CD4-positive, alpha-beta memory T cell (primary cell): ENCODE results near the gene CRYAA. TPM values are rescaled to one million over a fixed set of nuclear protein-coding genes. Genes with fewer than 3 reads are reported as not detected.
A peak's percentile ranks its signal among the peaks of the same experiment; 100 is the strongest.
"Not testable (repeated sequence)": the region's sequence is repeated elsewhere in the genome, so short reads cannot be mapped to it uniquely, and the experiment has no call there.

Experiments used
- CTCF ChIA-PET: fragments of 350-600 bp; sonication (Branson Sonifier 250); formaldehyde crosslinking; loops from one replicate; lab custom pipeline; 2021; ENCODE audit warnings: inconsistent platforms; ENCODE audit not compliant: partially characterized antibody; lab: Charles Lee
- POLR2A ChIA-PET: fragments of 350-600 bp; sonication (Branson Sonifier 250); formaldehyde crosslinking; loops from one replicate; lab custom pipeline; 2021; ENCODE audit not compliant: partially characterized antibody; lab: Charles Lee
- DNase-seq, 5 donors: peaks; one replicate each; pipeline versions ENCODE4 v3.0.0 to v3.0.0-alpha.2; 2020 to 2022; ENCODE audit warnings: mixed read lengths in 1 of 5
- H3K27ac ChIP-seq: one replicate; pipeline ENCODE4 v1.7.0; 2013; ENCODE audit warnings: low read depth, low read length
- H3K27me3 ChIP-seq: 2 replicates; pipeline ENCODE4 v1.7.0; 2013; ENCODE audit warnings: mild to moderate bottlenecking, low read length, moderate library complexity; ENCODE audit not compliant: insufficient read depth
- H3K36me3 ChIP-seq: 2 replicates; pipeline ENCODE4 v1.7.0; 2013; ENCODE audit warnings: mild to moderate bottlenecking, low read length, moderate library complexity; ENCODE audit not compliant: insufficient read depth
- H3K4me1 ChIP-seq: 2 replicates; pipeline ENCODE4 v1.7.0; 2013; ENCODE audit warnings: mild to moderate bottlenecking, low read length, moderate library complexity; ENCODE audit not compliant: insufficient read depth
- H3K4me3 ChIP-seq, 2 donors: one replicate each; pipeline ENCODE4 v1.7.0; 2013; ENCODE audit warnings: low read length in 2 of 2, mild to moderate bottlenecking in 1 of 2
- H3K9me3 ChIP-seq, 2 donors: one replicate each; pipeline ENCODE4 v1.7.0; 2013; ENCODE audit warnings: low read length in 2 of 2, control low read depth in 1 of 2; ENCODE audit not compliant: control insufficient read depth in 1 of 2
- H3K27ac Mint-ChIP-seq, 7 donors: one replicate each; pipeline ENCODE4 v1.8.0; 2020 to 2021; ENCODE audit warnings: mixed read lengths in 7 of 7, mild to moderate bottlenecking in 6 of 7, inconsistent platforms in 3 of 7, moderate library complexity in 3 of 7
- H3K27me3 Mint-ChIP-seq, 2 donors: one replicate each; pipeline ENCODE4 v1.8.0; 2020 to 2021; ENCODE audit warnings: mixed read lengths in 2 of 2
- H3K36me3 Mint-ChIP-seq, 2 donors: one replicate each; pipeline ENCODE4 v1.8.0; 2020 to 2021; ENCODE audit warnings: mixed read lengths in 2 of 2, inconsistent platforms in 1 of 2, mild to moderate bottlenecking in 1 of 2
- H3K4me1 Mint-ChIP-seq, 4 donors: one replicate each; pipeline ENCODE4 v1.8.0; 2020 to 2021; ENCODE audit warnings: mixed read lengths in 4 of 4, mild to moderate bottlenecking in 1 of 4
- H3K4me3 Mint-ChIP-seq, 8 donors: one replicate each; pipeline ENCODE4 v1.8.0; 2020 to 2021; ENCODE audit warnings: mixed read lengths in 8 of 8, mild to moderate bottlenecking in 7 of 8, moderate library complexity in 6 of 8, inconsistent platforms in 3 of 8
- H3K9me3 Mint-ChIP-seq, 8 donors: one replicate each; pipeline ENCODE4 v1.8.0; 2020 to 2021; ENCODE audit warnings: mixed read lengths in 8 of 8, mild to moderate bottlenecking in 5 of 8, inconsistent platforms in 3 of 8, moderate library complexity in 1 of 8
- intact Hi-C: fragments of 100-400 bp; cut with micrococcal nuclease; formaldehyde crosslinking; loops from one replicate; pipeline ENCODE4 v1.15.1; 2023
- polyA plus RNA-seq, 2 donors: library from polyadenylated mRNA; unstranded; fragments of 300-500 nt; fragmentation: Illumina TruSeq; gene quantifications; one replicate each; pipeline ENCODE4 v1.2.3, GENCODE V29; 2021
- total RNA-seq, 2 experiments: library from RNA; stranded (reverse); gene quantifications; one replicate each; pipeline ENCODE4 v1.2.3, GENCODE V29; 2021

CRYAA gene
- total and polyA plus RNA-seq, 4 experiments from 2014 or later: not detected

DNA sequence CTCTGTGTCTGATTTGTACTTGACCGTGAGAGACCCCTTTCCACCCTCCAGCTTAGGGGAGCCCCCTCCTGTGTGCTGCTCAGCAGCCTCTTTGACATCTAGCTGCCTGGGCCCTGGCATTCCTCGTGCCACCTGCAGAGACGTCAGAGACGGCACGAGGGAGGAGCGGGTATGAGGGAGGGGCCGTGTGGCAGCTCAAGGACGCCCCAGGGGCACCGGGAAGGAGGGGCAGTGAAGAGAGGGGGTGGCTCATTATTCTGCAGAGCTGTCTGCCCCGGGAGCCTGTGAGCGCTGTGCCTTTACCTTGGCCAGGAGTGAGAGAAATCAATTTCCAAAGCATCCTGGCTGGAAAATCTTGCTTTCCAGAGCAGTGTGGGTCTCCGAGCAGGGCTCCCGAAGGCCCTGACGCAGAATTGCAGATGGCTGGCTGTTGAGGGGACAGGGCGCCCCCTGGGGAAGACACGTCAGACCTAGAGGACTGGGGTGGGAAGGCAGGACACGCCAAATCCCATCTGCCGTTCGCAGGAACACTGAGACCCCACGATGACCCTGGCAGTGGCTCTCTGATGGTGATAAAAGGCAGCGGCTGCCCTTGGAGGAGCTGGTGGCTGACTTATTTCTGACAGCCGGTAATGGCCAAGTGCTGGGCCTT is 9.5 kb downstream of the CRYAA start:
- H3K27me3 Mint-ChIP-seq, H3K27me3 ChIP-seq, DNase-seq, H3K9me3 ChIP-seq, H3K36me3 Mint-ChIP-seq, POLR2A ChIA-PET, H3K27ac ChIP-seq, H3K4me1 Mint-ChIP-seq, H3K4me1 ChIP-seq, H3K9me3 Mint-ChIP-seq, H3K36me3 ChIP-seq, intact Hi-C loops, H3K27ac Mint-ChIP-seq, CTCF ChIA-PET, H3K4me3 Mint-ChIP-seq, H3K4me3 ChIP-seq: not testable (repeated sequence)

- H3K4me1 Mint-ChIP-seq, H3K4me3 Mint-ChIP-seq, H3K9me3 Mint-ChIP-seq, H3K27ac Mint-ChIP-seq, H3K36me3 Mint-ChIP-seq, H3K27me3 Mint-ChIP-seq, H3K36me3 ChIP-seq, POLR2A ChIA-PET, DNase-seq, H3K27me3 ChIP-seq, H3K4me1 ChIP-seq, intact Hi-C loops, CTCF ChIA-PET, H3K27ac ChIP-seq, H3K9me3 ChIP-seq, H3K4me3 ChIP-seq: not testable (repeated sequence)
These were observed 12.2 kb downstream of the CRYAA start for GRCh38 chr21:43181033-43181432.

- DNase-seq, H3K4me1 ChIP-seq, H3K36me3 ChIP-seq, H3K27me3 ChIP-seq, H3K4me3 ChIP-seq, H3K4me3 Mint-ChIP-seq, H3K36me3 Mint-ChIP-seq, POLR2A ChIA-PET, H3K9me3 ChIP-seq, H3K27ac Mint-ChIP-seq, H3K4me1 Mint-ChIP-seq, intact Hi-C loops, CTCF ChIA-PET, H3K27me3 Mint-ChIP-seq, H3K9me3 Mint-ChIP-seq, H3K27ac ChIP-seq: not testable (repeated sequence)
These were observed 18.5 kb downstream of the CRYAA start for GRCh38 chr21:43187268-43187667.

- no peaks in the 10 kb centered on the region for H3K9me3 Mint-ChIP-seq
- intact Hi-C loops: no loop called here
- DNase-seq: no peak
- Histone ChIP-seq H3K4me1 (no peaks in the 10 kb centered on the region), H3K27ac (no peak overlapping the region), H3K27me3 (no peaks in the 10 kb centered on the region), H3K4me3 (no peak overlapping the region), H3K9me3 (no peaks in the 10 kb centered on the region), H3K36me3 (no peaks in the 10 kb centered on the region)
- POLR2A ChIA-PET: no interaction called here
- H3K4me1 Mint-ChIP-seq: peaks cover 0 to 3% (median 1%) of the 10 kb centered on the region in 4 donors
- H3K27me3 Mint-ChIP-seq: peaks cover 0 to 9% of the 10 kb centered on the region in 2 donors
- CTCF ChIA-PET: no interaction called here
- H3K27ac Mint-ChIP-seq: peak overlapping the region in 1 of 7 donors; percentile 5
- H3K36me3 Mint-ChIP-seq: peaks cover 0 to 3% of the 10 kb centered on the region in 2 donors
- H3K4me3 Mint-ChIP-seq: no peak overlapping the region
These were observed 18.9 kb downstream of the CRYAA start for GRCh38 chr21:43187715-43188114.

DNA sequence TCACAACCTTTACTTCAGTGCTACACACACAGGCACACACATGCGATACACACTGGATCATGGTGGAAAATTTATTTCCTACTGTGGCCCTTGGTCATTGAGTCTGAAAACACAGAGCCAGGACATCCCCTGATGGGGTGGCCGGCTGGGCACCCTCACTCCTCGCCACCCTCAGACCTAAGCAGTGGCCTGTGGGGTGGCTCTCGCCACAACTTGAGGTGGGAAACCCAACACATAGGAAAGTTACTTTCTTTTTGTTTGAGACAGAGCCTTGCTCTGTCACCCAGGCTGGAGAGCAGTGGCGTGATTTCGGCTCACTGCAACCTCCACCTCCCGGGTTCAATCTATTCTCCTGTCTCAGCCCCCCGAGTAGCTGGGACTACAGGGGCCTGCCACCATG is 19.4 kb downstream of the CRYAA start:
- intact Hi-C loops: no loop called here
- Histone ChIP-seq H3K27ac (no peak overlapping the region), H3K4me1 (no peaks in the 10 kb centered on the region), H3K27me3 (no peaks in the 10 kb centered on the region), H3K9me3 (no peaks in the 10 kb centered on the region), H3K4me3 (no peak overlapping the region), H3K36me3 (no peaks in the 10 kb centered on the region)
- no peak overlapping the region for H3K27ac Mint-ChIP-seq
- H3K27me3 Mint-ChIP-seq: peaks cover 0 to 9% of the 10 kb centered on the region in 2 donors
- peaks cover 0 to 3% of the 10 kb centered on the region in 2 donors for H3K36me3 Mint-ChIP-seq
- no peak for DNase-seq
- POLR2A ChIA-PET: no interaction called here
- H3K4me1 Mint-ChIP-seq: peaks cover 0 to 3% (median 1%) of the 10 kb centered on the region in 4 donors
- H3K4me3 Mint-ChIP-seq: no peak overlapping the region
- no peaks in the 10 kb centered on the region for H3K9me3 Mint-ChIP-seq
- CTCF ChIA-PET: no interaction called here

DNA sequence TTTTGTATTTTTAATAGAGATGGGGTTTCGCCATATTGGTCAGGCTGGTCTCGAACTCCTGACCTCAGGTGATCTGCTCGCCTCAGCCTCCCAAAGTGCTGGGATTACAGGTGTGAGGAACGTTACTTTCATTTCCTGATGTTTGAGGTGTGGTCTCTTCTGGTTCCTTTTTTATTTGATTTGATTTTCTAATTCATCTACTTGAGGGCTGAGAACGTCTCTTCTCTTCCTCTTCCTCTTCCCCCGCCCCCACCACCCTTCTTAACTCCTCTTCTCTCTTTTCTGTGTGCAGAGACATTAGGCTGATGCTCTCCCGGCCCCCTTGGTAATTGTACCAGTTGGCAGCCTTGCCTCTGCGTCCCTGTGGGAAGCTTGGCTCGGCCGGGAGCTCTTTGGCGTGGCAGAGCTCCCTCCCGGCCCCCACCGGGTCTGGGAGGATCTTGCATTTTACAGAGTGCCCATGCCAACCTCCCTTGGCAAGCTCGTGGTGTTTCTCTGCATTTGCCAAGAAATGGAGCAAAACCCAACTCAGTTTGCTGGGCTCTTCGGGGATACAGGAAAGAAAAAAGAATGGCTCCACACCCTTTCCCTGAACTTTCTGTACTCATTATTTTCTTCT is 19.9 kb downstream of the CRYAA start:
- CTCF ChIA-PET: no interaction called here
- peaks cover 0 to 3% (median 1%) of the 10 kb centered on the region in 4 donors for H3K4me1 Mint-ChIP-seq

DNA sequence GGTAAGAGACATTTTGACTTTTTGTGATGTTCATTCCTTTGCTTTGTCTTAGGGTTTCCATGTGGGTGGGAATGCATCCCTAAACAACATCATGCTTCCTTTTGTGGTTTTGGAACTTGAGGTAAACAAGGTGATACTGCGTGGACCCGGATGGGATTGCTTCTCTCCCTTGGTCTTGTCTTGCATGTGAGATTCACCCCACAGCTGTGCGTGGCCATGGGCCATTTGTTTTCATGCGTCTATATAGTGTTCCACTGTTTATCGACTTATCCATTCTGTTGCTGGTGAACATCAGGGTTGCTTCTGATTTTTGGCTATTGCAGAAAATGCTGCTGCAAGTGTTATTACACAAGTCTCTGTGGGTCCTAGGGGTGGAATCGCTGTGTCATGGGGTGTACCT is 21.1 kb downstream of the CRYAA start:
- Mint-ChIP-seq H3K9me3 (no peaks in the 10 kb centered on the region), H3K4me3 (no peak overlapping the region), H3K27me3 (peaks cover 0 to 9% of the 10 kb centered on the region in 2 donors), H3K36me3 (peaks cover 0 to 3% of the 10 kb centered on the region in 2 donors), H3K27ac (peak overlapping the region in 1 of 7 donors; percentile 17), H3K4me1 (peaks cover 0 to 3% (median 1%) of the 10 kb centered on the region in 4 donors)
- POLR2A ChIA-PET: no interaction called here
- Histone ChIP-seq H3K27ac (no peak overlapping the region), H3K9me3 (no peaks in the 10 kb centered on the region), H3K36me3 (no peaks in the 10 kb centered on the region), H3K27me3 (no peaks in the 10 kb centered on the region), H3K4me3 (no peak overlapping the region), H3K4me1 (no peaks in the 10 kb centered on the region)
- intact Hi-C loops: no loop called here
- CTCF ChIA-PET: no interaction called here
- no peak for DNase-seq

More for the DNA sequence above, 19.9 kb downstream of the CRYAA start:
- intact Hi-C loops: no loop called here
- H3K4me1 ChIP-seq: no peaks in the 10 kb centered on the region
- peaks cover 0 to 3% of the 10 kb centered on the region in 2 donors for H3K36me3 Mint-ChIP-seq
- DNase-seq: no peak
- peaks cover 0 to 9% of the 10 kb centered on the region in 2 donors for H3K27me3 Mint-ChIP-seq
- no peaks in the 10 kb centered on the region for H3K27me3 ChIP-seq
- H3K27ac ChIP-seq: no peak overlapping the region
- no peaks in the 10 kb centered on the region for H3K36me3 ChIP-seq
- H3K9me3 ChIP-seq: no peaks in the 10 kb centered on the region
- no peak overlapping the region for H3K4me3 Mint-ChIP-seq
- H3K27ac Mint-ChIP-seq: peak overlapping the region in 1 of 7 donors; percentile 22
- POLR2A ChIA-PET: no interaction called here
- no peaks in the 10 kb centered on the region for H3K9me3 Mint-ChIP-seq
- no peak overlapping the region for H3K4me3 ChIP-seq
